Dedifferentiated amniotic fluid mesenchymal stem cell (primary cell): ENCODE data around the gene INPP5A.
"Not testable (repeated sequence)": the region's sequence is repeated elsewhere in the genome, so short reads cannot be mapped to it uniquely, and the experiment has no call there.

Experiments
- DNase-seq: peaks from one replicate; pipeline ENCODE4 v3.0.0-alpha.2; 2016; ENCODE audit errors: extremely low spot score

Gene INPP5A

DNA sequence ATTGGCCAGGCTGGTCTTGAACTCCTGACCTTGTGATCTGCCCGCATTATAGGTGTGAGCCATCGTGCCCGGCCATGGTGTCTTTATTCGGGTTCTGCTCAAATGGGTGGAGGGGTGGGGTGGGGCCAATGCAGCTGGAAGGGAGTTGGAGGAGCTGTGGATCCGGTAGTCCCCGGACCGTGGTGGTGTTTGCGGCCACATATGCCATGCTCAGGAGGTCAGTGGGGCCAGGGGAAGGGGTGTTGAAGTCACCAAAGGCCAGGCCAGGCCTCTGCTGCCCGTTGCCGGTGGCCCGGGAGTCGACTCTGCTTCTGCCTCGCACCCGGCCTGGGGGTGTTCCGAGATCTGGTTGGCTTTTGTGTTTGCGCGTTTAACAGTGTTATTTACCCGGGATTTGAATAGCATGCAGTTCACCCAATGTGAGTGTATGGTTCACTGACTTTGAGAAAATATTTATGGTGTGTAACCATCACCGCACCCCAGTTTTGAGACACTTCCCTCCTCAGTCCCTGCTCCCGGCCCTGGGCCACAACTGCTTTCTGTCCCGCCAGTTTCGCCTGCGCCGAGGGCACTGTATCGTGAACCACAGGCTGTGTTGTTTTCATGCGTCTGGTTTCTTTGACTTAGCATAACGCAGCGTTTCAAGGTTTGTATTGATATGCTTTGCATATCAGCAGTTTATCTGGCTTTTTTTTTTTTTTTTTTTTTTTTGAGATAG, 10.7 kb downstream of the INPP5A start:
- DNase-seq, result no peak

- no peak for DNase-seq
These were observed 11.3 kb downstream of the INPP5A start for GRCh38 chr10:132548869-132549268.

- DNase-seq, result no peak
These were observed 11.8 kb downstream of the INPP5A start for GRCh38 chr10:132549371-132549770.

GRCh38 chr10:132550366-132551092, 12.9 kb downstream of the INPP5A start:
- DNase-seq, result no peak

DNA sequence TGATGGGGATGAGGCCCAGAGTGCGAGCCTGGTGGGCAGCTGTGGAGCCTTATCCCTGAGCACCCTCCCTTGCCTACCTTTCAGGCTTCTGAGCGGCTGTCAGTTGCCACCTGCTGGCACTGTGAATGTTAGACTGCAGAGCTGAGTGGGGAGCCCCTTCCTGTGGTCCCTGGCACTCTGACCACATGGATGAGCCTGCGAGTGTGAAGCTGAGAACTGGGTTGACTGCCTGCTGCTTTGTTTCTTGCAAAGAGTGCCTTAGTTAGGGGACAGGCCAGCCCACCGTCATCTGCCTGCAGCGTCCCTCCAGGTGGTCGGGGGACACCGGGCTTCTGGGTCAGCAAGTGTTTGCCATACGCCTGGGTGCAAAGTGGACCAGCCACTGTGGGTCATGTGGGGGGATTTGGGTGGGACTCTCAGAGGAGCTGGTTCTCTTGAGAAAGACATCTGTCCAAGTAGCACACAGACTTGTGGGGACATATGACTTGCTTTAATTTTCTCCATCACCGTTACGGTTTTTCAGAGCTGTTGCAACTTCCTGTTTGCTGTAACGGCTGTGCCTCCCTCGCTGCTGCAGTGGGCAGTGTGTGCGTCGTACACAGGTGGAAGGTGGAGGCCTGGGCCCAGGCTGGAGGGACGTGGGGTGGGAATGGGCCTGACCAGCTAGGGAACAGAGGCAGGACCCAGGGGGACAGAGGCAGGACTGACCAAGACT, 13.7 kb downstream of the INPP5A start:
- DNase-seq, result no peak

DNA sequence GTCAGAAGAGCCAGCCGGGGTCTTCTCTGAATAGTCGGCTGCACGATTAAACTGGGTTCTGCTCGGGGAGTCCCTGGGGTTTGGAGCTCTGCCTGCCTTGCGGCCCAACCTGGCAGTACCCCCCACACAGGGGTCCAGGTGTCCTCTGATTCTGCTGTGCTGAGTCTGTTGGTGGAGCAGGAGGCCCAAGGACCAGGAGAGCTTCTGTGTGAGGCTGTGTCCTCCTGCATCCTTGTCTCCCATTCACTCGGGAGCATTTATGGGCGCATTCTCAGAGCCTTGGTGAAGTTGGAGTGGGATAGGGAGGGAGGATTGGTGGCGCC, 14.2 kb downstream of the INPP5A start:
- no peak for DNase-seq

- DNase-seq, result not testable (repeated sequence)
These were observed 15.0 kb downstream of the INPP5A start for GRCh38 chr10:132552635-132553034.

GRCh38 chr10:132553568-132553967, 16.0 kb downstream of the INPP5A start:
- not testable (repeated sequence) for DNase-seq

- DNase-seq, result no peak
These were observed 16.7 kb downstream of the INPP5A start for GRCh38 chr10:132554053-132554990.

GRCh38 chr10:132554991-132555647, 17.5 kb downstream of the INPP5A start:
- DNase-seq, result no peak

DNA sequence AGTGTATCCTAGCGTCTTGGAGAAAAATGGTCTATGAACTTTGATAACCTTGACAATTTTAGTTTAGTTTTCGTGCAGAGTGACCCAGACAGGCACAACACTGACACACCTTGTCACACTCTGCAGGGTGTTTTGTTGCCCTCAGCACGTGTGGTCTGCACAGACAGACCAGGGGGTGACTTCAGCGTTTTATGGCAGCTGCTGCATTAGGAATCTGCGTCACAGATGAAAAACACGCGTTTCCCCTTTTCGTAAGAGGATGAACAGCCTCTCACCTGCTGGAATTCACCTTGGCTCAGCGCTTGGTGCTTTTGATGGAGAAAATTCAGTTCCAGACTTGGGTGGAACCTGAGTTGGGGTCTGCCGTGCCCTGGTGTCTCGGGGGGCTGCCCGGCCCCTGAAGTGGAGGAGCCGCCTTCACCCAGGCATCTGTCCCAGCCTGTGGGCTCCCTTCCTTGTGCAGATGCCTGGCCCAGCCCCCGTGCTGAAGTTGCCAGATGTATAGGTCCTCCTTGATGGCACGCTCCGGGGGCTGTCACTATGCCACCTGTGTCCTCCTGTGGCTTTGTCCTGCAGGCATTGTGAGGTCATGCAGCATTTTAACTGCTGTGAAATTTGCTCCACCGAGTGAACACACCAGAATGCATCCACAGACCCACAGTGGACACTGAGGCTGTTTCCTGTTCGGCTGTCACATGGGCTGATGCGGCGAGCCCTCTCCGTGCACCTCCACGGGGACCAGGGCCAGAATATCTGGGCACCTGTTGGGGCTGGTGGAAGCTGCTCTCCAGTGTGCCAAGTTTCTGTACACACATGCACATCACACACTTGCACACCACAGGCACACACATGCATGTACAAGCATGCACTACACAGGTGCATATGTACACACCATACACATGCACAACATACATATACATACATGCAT, 18.3 kb downstream of the INPP5A start:
- DNase-seq, result no peak

GRCh38 chr10:132556994-132557441, 19.4 kb downstream of the INPP5A start:
- DNase-seq, result no peak

GRCh38 chr10:132557696-132558515, 20.3 kb downstream of the INPP5A start:
- DNase-seq, result no peak

DNA sequence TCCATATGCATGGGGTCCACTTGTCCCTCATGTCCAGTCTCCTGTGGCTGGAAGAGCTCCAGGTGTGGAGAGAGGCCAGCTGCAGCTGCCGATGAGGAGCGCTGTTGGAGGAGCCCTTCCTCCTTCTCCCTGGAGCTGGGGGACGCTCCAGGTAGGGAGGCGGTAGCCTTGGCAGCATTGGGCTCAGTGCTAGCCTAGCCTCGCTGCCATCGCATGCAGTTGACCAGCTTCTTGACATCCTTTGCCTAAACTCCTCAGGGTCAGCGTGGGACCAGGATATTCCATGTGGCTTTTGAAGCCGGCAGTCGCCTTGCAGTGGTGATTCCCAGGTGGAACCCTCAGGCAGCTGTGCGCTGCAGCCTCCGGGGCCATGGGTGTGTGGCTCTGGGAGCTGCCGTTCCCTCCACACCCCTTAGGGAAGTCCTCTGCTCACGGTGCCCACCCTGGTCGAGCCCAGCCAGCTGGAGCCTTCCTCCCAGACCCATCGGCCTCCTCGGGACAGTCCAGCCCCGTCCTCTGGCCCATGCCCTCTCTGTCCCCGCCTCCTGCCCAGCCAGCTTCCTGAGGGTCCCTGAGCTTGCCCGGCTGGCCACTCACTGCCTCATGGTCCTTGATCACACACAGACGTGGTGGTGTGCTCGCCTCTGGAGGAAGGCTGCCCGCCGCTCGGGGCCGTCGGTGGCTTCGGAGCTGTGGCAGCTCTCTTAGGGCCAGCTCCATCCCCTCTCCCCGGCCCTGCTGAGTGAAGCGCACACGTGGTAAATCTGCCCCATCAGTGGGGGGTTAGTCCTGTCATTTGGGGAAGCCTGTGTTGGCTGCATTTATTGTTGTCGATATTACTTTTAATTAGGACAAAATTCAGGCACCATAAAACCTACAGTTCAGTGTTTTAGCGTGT, 21.2 kb downstream of the INPP5A start:
- no peak for DNase-seq

DNA sequence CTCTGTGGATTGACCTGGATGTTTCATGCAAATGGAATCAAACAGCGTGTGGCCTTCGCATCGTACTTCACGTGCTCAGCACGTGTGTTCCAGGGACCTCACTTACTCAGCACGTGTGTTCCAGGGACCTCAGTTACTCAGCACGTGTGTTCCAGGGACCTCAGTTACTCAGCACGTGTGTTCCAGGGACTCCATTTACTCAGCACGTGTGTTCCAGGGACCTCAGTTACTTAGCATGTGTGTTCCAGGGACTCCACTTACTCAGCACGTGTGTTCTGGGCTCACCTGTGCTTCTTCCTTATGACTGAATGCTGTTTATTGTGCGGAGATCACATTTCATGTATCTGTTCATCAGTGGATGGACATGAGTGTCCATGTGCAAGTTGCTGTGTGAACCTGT, 22.0 kb downstream of the INPP5A start:
- no peak for DNase-seq

- DNase-seq, result no peak
These were observed 22.7 kb downstream of the INPP5A start for GRCh38 chr10:132560241-132560731.

DNA sequence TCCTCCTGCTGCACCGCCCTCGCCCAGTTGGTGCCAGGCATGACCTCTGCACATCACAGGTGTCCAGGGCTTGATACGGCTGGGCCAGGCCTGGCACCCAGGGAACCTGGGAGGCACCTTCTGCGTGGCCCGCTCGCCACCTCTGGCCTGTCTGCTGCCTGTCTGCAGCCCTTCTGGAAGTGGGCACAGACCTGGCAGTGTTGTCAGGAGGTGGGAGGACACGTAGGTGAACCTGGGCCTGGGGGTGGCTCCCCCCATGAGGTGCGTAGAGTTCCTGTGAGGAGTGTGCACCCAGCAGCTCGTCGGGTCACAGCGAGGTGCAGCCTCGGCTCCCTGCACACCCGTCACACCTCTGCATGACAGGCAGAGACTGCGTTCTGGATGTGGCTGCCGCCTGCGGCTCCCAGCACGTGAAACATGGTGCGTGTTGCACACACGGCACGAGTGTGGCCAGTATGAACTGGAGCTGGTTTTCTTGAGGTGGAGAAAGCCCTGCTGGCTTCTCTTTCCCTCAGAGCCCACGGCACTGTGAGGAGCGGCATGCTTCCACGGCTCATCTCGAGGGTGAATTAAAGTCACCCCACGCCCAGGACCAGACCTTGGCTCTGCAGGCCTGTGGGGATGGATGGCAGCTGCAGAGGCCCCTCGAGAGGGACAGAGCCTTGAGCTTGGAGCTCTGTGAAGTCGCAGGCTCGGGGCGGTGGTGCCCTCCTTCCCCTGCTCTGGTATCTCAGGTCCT, 24.8 kb downstream of the INPP5A start:
- DNase-seq, result no peak
